ENCODE data around the gene ZBP1. TPM values are rescaled to one million over a fixed set of nuclear protein-coding genes. Genes with fewer than 3 reads are reported as not detected.
A peak's percentile ranks its signal among the peaks of the same experiment; 100 is the strongest.

The ZBP1 gene
- total and polyA plus RNA-seq, 8 donors: 0.11 to 5.3 (median 0.39) TPM; not detected in 2

DNA sequence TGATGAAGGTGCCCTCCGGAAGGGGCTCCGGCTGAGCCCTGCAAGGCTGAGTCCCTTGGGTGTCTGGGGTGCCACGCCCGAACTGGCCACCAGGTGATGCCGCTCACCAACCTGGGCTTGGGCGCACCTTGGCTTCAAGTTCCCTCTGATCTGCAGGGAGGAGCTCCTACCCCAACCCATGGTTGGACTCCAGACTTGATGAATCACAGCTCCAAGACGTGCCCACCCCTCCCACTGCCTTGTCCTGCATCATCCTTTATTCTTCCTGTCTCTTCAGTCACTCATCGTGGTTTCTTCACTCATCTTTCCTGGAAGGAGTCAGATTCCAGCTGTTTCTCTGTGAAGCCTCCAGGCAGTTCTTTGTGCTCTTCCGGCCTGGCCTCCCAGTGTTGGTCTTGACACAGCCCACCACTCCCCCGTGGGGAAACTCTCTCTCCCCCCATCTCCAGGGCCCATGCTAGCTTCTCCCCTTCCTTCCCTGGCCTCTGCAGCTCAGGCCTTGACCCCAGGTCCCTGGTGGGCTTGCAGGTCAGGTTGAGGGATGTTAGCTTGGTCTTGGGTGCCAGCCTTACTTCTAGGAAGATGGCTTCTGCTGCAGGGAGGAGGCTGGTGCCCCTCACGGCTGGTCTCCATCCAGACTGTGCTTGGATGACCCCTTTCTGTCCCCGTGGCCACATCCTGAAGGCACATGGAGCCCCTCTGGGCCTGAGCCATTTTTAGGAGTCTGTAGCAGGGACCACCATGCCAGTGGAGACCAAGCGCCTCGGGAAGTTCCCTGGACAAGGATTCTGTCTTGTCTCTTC lies 2.6 kb upstream of the ZBP1 start:
- Histone ChIP-seq H3K27ac (no peak overlapping the region), H3K4me1 (peaks cover 4 to 45% of the 10 kb centered on the region in 2 donors), H3K4me3 (no peak overlapping the region), H3K9me3 (peaks cover 0 to 6% of the 10 kb centered on the region in 2 donors), H3K36me3 (no peaks in the 10 kb centered on the region), H3K27me3 (no peaks in the 10 kb centered on the region)
- peak in 2 of 4 donors; percentile 41 to 90 for DNase-seq
- TF ChIP-seq, protein P1, sequence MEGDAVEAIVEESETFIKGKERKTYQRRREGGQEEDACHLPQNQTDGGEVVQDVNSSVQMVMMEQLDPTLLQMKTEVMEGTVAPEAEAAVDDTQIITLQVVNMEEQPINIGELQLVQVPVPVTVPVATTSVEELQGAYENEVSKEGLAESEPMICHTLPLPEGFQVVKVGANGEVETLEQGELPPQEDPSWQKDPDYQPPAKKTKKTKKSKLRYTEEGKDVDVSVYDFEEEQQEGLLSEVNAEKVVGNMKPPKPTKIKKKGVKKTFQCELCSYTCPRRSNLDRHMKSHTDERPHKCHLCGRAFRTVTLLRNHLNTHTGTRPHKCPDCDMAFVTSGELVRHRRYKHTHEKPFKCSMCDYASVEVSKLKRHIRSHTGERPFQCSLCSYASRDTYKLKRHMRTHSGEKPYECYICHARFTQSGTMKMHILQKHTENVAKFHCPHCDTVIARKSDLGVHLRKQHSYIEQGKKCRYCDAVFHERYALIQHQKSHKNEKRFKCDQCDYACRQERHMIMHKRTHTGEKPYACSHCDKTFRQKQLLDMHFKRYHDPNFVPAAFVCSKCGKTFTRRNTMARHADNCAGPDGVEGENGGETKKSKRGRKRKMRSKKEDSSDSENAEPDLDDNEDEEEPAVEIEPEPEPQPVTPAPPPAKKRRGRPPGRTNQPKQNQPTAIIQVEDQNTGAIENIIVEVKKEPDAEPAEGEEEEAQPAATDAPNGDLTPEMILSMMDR (IDR thresholded peaks at IDR 0.05): peak; percentile 71 to 82
- intact Hi-C loops (cut with DNase I): no loop called here
- ATAC-seq: peak; percentile 85

DNA sequence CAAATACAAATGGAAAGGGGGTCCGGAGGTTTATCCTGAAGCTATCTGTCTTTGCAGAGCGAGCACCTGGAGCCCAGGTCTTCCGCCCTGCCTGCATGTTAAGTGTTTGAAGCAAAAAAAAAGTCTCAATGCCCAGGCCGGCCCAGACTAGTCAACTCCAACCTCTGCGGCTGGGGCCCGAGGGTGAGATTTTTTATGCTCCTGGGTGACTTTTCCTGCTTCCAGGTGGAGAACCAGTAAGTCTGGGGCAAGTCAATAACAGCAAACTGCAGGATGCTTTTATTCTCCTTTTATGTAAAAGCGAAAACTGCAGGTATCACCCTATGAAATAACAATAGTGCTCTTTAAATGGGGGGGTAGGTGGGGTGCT lies 2.0 kb upstream of the ZBP1 start:
- Histone ChIP-seq H3K4me1 (peaks cover 0 to 45% of the 10 kb centered on the region in 2 donors), H3K36me3 (no peaks in the 10 kb centered on the region), H3K4me3 (no peak overlapping the region), H3K9me3 (peaks cover 0 to 6% of the 10 kb centered on the region in 2 donors), H3K27me3 (no peaks in the 10 kb centered on the region), H3K27ac (no peak overlapping the region)
- TF ChIP-seq, protein P1 (IDR thresholded peaks at IDR 0.05): no peak
- ATAC-seq (no peak), DNase-seq (peak in 1 of 4 donors; percentile 42)
- intact Hi-C loops (cut with DNase I): no loop called here

DNA sequence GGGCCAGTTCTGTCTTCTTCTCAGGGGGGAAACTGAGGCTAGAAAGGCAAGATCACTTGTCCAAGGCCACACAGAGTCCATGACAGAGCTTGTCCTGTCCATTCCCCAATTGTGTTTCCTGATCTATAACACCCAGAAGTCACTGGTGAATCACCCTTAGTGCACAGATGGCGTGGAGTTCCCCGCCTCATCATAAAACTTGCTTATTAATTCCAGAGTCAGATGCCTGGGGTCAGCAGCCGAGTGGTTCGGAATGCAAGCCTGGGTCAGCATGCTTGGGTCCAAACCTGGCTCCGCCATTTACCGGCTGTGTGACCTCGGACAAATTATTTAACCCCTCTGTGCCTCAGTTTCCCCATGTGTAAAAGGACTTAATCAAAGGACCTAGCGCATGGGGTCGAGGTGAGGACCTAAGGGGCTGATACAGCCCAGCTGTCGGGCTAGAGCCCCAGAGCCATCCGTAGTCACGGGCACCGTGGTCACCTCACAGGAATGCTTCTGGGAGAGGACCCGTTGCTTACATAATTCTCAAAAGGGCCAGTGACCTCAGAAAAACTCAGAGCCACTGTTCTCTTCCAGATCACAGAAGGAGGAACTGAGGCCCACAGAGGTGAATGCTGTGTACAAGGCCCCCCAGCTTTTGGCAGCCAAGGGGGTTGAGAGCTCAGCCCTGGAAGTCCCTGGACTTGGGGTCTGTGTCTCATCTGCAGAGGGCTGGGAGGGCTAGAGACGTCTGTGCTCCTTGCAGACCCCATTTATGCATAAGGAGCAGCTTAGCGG lies 1.4 kb upstream of the ZBP1 start:
- no peaks in the 10 kb centered on the region for H3K36me3 ChIP-seq
- peaks cover 0 to 40% of the 10 kb centered on the region in 2 donors for H3K4me1 ChIP-seq
- intact Hi-C loops (cut with DNase I): no loop called here
- ATAC-seq (no peak), DNase-seq (peak in 1 of 4 donors; percentile 19)
- no peak overlapping the region for H3K27ac ChIP-seq
- TF ChIP-seq, protein P1 (IDR thresholded peaks at IDR 0.05): no peak
- H3K9me3 ChIP-seq: peaks cover 0 to 6% of the 10 kb centered on the region in 2 donors
- no peak overlapping the region for H3K4me3 ChIP-seq
- H3K27me3 ChIP-seq: no peaks in the 10 kb centered on the region

DNA sequence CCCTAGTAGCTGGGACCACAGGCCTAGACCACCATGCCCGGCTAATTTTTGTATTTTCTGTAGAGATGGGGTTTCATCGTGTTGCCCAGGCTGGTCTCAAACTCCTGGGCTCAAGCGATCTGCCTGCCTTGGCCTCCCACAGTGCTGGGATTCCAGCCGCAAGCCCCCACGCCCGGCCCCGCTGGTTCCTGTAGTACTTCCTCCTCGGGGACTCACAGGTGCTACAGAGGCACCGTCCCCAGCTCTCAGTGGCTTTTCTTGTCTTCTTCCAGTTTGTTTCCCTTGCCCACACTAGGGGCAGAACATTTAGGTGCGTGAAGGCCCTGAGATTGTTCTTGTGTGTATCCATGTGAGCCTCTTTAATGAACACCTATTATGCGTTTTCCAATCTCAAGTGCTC lies 773 bp upstream of the ZBP1 start:
- Histone ChIP-seq H3K4me1 (peaks cover 0 to 40% of the 10 kb centered on the region in 2 donors), H3K27ac (peak overlapping the region in 1 of 2 donors; percentile 89), H3K9me3 (peaks cover 0 to 6% of the 10 kb centered on the region in 2 donors), H3K36me3 (no peaks in the 10 kb centered on the region), H3K27me3 (no peaks in the 10 kb centered on the region), H3K4me3 (no peak overlapping the region)
- ATAC-seq (no peak), DNase-seq (peak in 2 of 4 donors; percentile 32 to 70)
- TF ChIP-seq, protein P1 (IDR thresholded peaks at IDR 0.05): no peak
- intact Hi-C loops (cut with DNase I): no loop called here
